Activated T-cell treated with anti-CD3 and anti-CD28 coated beads, Interleukin-2, amount 50 U/mL, for 48 hours (primary cell): ENCODE results near the gene GREM2.

Source experiments
- DNase-seq, 2 experiments: peaks; one replicate each; pipeline ENCODE4 v3.0.0-alpha.2; 2020

Gene GREM2

DNA sequence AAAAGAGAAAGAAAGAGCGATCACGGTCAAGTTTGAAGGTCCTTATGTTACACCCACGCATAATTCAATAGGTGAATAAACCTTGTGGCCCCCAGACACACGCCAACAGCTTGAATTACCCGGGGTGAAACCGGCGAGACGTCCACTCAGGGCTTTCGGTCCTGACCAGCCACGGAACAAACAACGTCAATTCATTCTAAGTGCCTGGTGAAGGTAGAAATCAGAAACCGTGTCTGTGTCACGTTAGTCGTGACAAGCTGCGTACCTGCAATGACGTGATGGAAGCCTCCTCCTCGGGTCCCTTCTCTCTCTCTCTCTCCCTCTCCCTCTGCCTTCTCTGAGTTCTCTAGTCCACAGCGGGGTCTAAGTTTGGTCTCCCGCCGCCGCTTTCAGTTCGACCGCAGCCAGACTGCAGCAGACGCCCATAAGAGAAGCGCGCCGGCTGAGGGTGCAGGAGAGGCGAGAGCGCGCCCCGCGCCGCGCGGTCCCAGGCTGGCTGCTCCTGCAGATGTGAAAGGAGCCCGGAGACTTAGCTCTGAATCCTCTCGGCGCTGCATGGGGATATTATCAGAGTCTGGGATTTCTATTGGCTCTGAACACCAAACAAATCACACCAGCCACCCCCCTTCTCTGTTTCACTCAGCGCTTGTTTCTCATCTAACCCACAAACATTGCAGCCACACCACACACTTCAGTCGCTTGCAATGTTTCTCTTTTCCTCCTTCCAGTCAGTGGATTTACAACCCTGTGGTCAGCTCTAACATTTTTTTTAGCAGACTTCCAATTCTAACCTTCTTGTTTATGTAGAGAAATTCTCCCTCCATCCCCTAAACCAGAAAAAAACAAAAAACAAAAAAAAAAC, at the start of gene GREM2:
TSS of gene GREM2 (minus strand) at position 537 of the 862 bp plus-strand sequence. CDS start 118,680 bp downstream, outside the sequence.
- peak; percentile 48 to 54 for DNase-seq

- DNase-seq: no peak
Measured at GRCh38 chr1:240658312-240658960, 46.5 kb upstream of the GREM2 start.

DNA sequence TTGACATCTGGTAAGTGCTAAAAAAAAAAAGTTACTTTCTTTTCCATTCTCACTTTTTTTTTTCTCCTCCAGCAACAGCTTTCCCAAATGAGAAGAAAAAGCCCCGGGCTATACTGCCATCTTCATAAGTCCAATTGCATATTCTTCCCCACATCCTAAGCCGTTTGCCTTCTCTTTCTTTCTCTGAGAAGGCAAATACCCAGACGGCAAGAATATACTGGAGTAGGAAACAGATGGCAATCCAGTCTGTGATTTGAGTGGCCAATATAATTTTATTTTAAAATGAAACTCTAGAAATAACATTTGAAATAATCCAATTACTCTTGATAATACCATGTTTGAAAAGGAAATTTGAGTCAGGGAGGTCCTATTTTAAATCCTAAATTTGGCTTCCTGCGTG, 44.6 kb upstream of the GREM2 start:
- no peak for DNase-seq

DNA sequence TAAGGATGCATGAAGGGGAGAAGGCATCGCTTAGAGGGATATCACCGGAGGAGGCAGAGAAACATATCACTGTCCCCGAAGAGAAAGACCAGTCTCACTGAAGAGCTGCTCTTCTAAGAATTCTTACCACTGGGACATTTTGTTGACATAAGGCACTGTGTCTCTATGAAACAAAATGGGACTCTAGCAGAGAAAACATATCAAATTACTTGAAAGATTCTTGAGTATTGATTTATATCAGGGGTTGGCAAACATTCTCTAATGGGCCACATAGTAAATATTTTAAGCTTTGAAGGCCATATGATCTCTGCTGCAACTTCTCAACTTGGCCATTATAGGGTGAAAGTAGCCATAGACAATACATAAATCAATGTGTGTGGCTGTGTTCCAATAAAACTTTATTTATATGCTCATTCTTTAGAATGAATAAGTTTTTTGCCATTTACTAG, 41.0 kb upstream of the GREM2 start:
- no peak for DNase-seq

- no peak for DNase-seq
Measured at GRCh38 chr1:240652549-240652948, 40.6 kb upstream of the GREM2 start.

GRCh38 chr1:240650877-240651276, 38.9 kb upstream of the GREM2 start:
- DNase-seq: no peak

GRCh38 chr1:240649733-240650721, 38.1 kb upstream of the GREM2 start:
- no peak for DNase-seq

DNA sequence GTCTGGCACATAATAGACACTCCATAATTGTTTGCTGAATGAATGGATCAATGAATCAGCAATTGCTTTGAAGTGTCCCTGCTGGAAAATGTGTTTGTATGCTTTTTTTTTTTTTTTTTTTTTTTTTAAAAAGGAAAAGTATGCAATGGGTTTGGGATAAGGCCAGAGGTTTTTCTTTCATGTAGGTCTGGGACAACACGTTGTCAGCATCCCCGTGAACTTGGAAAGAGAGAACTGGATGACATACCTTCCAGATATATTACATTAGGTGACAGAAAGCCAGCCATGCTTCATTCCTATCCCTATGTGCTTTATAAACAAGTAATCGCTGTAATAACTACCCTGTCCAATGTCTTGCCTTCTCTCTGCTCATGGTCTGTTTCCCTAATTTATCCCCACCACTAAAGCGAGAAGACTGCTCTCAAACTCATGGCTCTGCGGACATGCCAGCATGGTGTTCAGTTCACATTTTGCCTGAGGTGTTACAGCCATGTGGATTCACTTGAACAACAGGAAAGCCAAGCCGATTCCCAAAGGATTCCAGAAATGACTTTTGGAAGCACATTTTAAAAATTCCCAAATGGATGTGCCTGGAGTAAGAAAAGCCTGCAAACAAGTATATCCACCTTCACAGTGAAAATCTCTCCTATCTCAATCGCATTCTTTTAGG, 34.8 kb upstream of the GREM2 start:
- no peak for DNase-seq

GRCh38 chr1:240644732-240645131, 32.8 kb upstream of the GREM2 start:
- no peak for DNase-seq

GRCh38 chr1:240635466-240636256, 23.7 kb upstream of the GREM2 start:
- DNase-seq: no peak

- no peak for DNase-seq
Measured at GRCh38 chr1:240630409-240630808, 18.5 kb upstream of the GREM2 start.

- no peak for DNase-seq
Measured at GRCh38 chr1:240621249-240621648, 9.3 kb upstream of the GREM2 start.

GRCh38 chr1:240619906-240620621, 8.1 kb upstream of the GREM2 start:
- no peak for DNase-seq

GRCh38 chr1:240619357-240619756, 7.4 kb upstream of the GREM2 start:
- DNase-seq: no peak

GRCh38 chr1:240618946-240619345, 7.0 kb upstream of the GREM2 start:
- no peak for DNase-seq

DNA sequence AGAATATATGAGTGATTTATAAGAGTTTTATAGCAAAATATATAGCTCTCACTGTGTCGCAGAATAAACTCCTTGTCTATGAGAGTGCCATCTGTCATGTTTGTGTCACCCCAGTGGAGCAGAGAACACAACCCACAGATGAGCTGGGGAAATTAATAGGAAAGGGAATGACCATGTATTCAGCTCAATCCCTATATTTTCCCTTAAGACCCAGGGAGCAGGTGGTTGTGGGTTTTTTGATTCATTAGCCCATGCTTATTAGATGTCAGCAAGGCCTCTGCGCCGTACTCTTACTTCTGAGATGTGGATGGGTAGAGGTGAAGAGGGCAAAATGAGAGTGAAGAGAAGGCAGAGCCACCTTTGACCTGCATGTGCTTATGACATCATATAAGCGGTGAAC, 4.1 kb upstream of the GREM2 start:
- DNase-seq: no peak

DNA sequence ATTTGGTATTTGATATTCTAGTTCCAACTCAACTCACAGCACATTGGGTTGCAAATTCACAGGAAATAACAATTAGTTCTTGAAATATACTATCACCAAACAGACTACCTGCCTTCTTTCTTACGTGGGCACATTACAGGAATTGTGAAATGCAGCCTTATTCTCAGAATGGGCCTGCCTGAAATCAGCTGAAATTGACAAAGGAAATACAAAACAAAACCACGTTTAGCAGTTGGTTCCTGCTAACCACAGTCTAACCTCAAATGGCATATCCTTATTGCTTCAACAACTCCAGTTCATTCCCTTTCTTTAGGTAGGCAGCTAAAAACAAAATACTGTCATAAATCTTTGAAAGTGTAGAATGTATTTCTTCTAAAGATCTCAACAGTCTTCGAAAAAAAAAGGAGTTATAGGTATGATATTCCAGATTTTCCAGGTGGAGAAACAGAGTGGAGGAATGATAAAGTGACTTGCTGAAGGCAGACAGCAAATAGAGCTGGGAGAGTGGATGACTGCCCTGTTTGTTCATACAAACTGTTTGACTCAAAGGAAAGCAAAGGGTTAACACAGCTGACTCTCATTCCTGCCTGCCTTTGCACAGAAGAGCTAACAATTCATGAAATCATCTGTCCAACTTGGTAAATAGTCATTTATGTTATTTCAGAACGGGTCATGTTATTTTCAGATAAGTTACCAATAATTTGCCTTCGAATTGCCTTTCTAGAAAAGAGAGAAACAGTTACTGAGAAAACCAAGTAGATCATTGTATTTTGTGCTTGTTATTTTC, 1.6 kb upstream of the GREM2 start:
- no peak for DNase-seq

- DNase-seq: no peak
Measured at GRCh38 chr1:240612811-240613210, 856 bp upstream of the GREM2 start.

GRCh38 chr1:240611228-240611618, 732 bp downstream of the GREM2 start:
- DNase-seq: no peak

DNA sequence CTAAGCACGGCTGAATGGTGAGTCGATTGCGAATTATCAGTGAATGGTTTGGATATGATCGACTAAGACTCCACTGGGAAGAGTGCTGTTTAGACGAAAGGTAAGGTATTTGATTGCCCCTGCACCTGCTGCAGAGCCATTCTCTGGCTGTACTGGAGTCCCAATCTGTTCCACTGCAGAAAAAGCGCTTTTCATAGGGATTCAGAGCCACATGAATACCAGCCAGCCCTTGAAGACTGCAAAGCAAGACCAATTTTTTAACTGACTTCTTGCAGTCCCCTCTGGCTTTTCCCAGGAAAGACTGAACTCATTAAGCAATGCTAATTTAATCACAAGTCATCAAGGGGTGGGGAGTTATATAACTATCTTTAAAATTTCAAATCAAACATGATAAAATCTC, 1.3 kb downstream of the GREM2 start:
- no peak for DNase-seq
